ENCODE measurements around the gene ACTL8. TPM values are rescaled to one million over a fixed set of nuclear protein-coding genes. Genes with fewer than 3 reads are reported as not detected.

ACTL8 gene
- total and polyA plus RNA-seq, 9 donors = 0.18 to 0.80 TPM; not detected in 7

- no peak for DNase-seq
- intact Hi-C loops (cut with DNase I) = loop anchor here in 1 of 4 donors (10.0 kb wide), 1 partner anchor 325 kb away; no protein-coding TSS in a partner anchor
- 84 to 89% (median 85%) methylated on average over 8 of the region's 8 CpGs for WGBS, 3 donors
- Histone ChIP-seq H3K9me3 (peaks cover 0 to 7% of the 10 kb centered on the region in 2 donors), H3K27me3 (no peaks in the 10 kb centered on the region), H3K27ac (no peak overlapping the region), H3K4me3 (no peak overlapping the region), H3K36me3 (no peaks in the 10 kb centered on the region), H3K4me1 (ENCODE audit: insufficient read depth) (no peaks in the 10 kb centered on the region)
- no peak for TF ChIP-seq EP300 (IDR thresholded peaks at IDR 0.05)
- TF ChIP-seq CTCF (IDR thresholded peaks at IDR 0.05) = no peak
- TF ChIP-seq POLR2A (IDR thresholded peaks at IDR 0.05) = no peak
These were observed 65.1 kb downstream of the ACTL8 start for GRCh38 chr1:17820198-17820597.

GRCh38 chr1:17822741-17823426, 67.8 kb downstream of the ACTL8 start:
- Histone ChIP-seq H3K9me3 (peaks cover 0 to 7% of the 10 kb centered on the region in 2 donors), H3K27me3 (no peaks in the 10 kb centered on the region), H3K27ac (no peak overlapping the region), H3K4me1 (ENCODE audit: insufficient read depth) (no peaks in the 10 kb centered on the region), H3K36me3 (no peaks in the 10 kb centered on the region), H3K4me3 (no peak overlapping the region)
- WGBS, 3 donors = 92 to 95% (median 92%) methylated on average over 22 of the region's 22 CpGs
- no peak for DNase-seq
- intact Hi-C loops (cut with DNase I) = loop anchor here in 1 of 4 donors (10.0 kb wide), 1 partner anchor 328 kb away; no protein-coding TSS in a partner anchor
- TF ChIP-seq CTCF (IDR thresholded peaks at IDR 0.05) = no peak
- no peak for TF ChIP-seq POLR2A (IDR thresholded peaks at IDR 0.05)
- no peak for TF ChIP-seq EP300 (IDR thresholded peaks at IDR 0.05)

- Histone ChIP-seq H3K27ac (no peak overlapping the region), H3K4me1 (ENCODE audit: insufficient read depth) (no peaks in the 10 kb centered on the region), H3K27me3 (no peaks in the 10 kb centered on the region), H3K9me3 (peaks cover 0 to 7% of the 10 kb centered on the region in 2 donors), H3K4me3 (no peak overlapping the region), H3K36me3 (no peaks in the 10 kb centered on the region)
- DNase-seq = no peak
- no peak for TF ChIP-seq POLR2A (IDR thresholded peaks at IDR 0.05)
- no peak for TF ChIP-seq CTCF (IDR thresholded peaks at IDR 0.05)
- no peak for TF ChIP-seq EP300 (IDR thresholded peaks at IDR 0.05)
- 48 to 70% (median 61%) methylated on average over 30 to 33 of the region's 33 CpGs for WGBS, 3 donors
- intact Hi-C loops (cut with DNase I) = loop anchor here in 1 of 4 donors (10.0 kb wide), 1 partner anchor 331 kb away; no protein-coding TSS in a partner anchor
These were observed 70.4 kb downstream of the ACTL8 start for GRCh38 chr1:17825273-17826164.

- no peak for DNase-seq
- Histone ChIP-seq H3K4me1 (ENCODE audit: insufficient read depth) (no peaks in the 10 kb centered on the region), H3K27me3 (no peaks in the 10 kb centered on the region), H3K27ac (no peak overlapping the region), H3K4me3 (no peak overlapping the region), H3K9me3 (peaks cover 0 to 7% of the 10 kb centered on the region in 2 donors), H3K36me3 (no peaks in the 10 kb centered on the region)
- TF ChIP-seq POLR2A (IDR thresholded peaks at IDR 0.05) = no peak
- TF ChIP-seq CTCF (IDR thresholded peaks at IDR 0.05) = no peak
- no peak for TF ChIP-seq EP300 (IDR thresholded peaks at IDR 0.05)
- WGBS, 3 donors = 18 to 44% (median 18%) methylated on average over 6 to 16 of the region's 16 CpGs
- intact Hi-C loops (cut with DNase I) = loop anchor here in 1 of 4 donors (10.0 kb wide), 1 partner anchor 331 kb away; no protein-coding TSS in a partner anchor
These were observed 71.0 kb downstream of the ACTL8 start for GRCh38 chr1:17826165-17826488.

Data from ovary (tissue), 9 donors.